Measurements from ENCODE around the gene CAMK1D. TPM values are rescaled to one million over a fixed set of nuclear protein-coding genes. Genes with fewer than 3 reads are reported as not detected.

CAMK1D gene
- polyA plus RNA-seq, 1 donor, result 11.9 TPM

GRCh38 chr10:12657489-12657888 is 308.1 kb downstream of the CAMK1D start:
- DNase-seq, result no peak

GRCh38 chr10:12658526-12658925 is 309.2 kb downstream of the CAMK1D start:
- DNase-seq, result no peak

GRCh38 chr10:12659706-12660105 is 310.4 kb downstream of the CAMK1D start:
- no peak for DNase-seq

GRCh38 chr10:12660812-12661211 is 311.5 kb downstream of the CAMK1D start:
- DNase-seq, result no peak

- DNase-seq, result no peak
Measured at GRCh38 chr10:12661671-12662070, 312.3 kb downstream of the CAMK1D start.

GRCh38 chr10:12663863-12664262 is 314.5 kb downstream of the CAMK1D start:
- DNase-seq, result no peak

- DNase-seq, result no peak
Measured at GRCh38 chr10:12665501-12665900, 316.2 kb downstream of the CAMK1D start.

- DNase-seq, result no peak
Measured at GRCh38 chr10:12667052-12667451, 317.7 kb downstream of the CAMK1D start.

GRCh38 chr10:12668634-12669033 is 319.3 kb downstream of the CAMK1D start:
- DNase-seq, result no peak

- DNase-seq, result no peak
Measured at GRCh38 chr10:12670004-12670403, 320.7 kb downstream of the CAMK1D start.

GRCh38 chr10:12675186-12675585 is 325.8 kb downstream of the CAMK1D start:
- no peak for DNase-seq

GRCh38 chr10:12679636-12680035 is 330.3 kb downstream of the CAMK1D start:
- DNase-seq, result no peak

- no peak for DNase-seq
Measured at GRCh38 chr10:12681252-12681651, 331.9 kb downstream of the CAMK1D start.

GRCh38 chr10:12684784-12685183 is 335.4 kb downstream of the CAMK1D start:
- DNase-seq, result no peak

- DNase-seq, result no peak
Measured at GRCh38 chr10:12685261-12686058, 336.1 kb downstream of the CAMK1D start.

GRCh38 chr10:12687996-12688395 is 338.6 kb downstream of the CAMK1D start:
- DNase-seq, result no peak

- DNase-seq, result no peak
Measured at GRCh38 chr10:12689893-12690292, 340.5 kb downstream of the CAMK1D start.

GRCh38 chr10:12690525-12691126 is 341.3 kb downstream of the CAMK1D start:
- peak; percentile 59 for DNase-seq

- no peak for DNase-seq
Measured at GRCh38 chr10:12691596-12691995, 342.2 kb downstream of the CAMK1D start.

- DNase-seq, result no peak
Measured at GRCh38 chr10:12697764-12698163, 348.4 kb downstream of the CAMK1D start.

GRCh38 chr10:12699258-12699700 is 349.9 kb downstream of the CAMK1D start:
- DNase-seq, result no peak

- DNase-seq, result no peak
Measured at GRCh38 chr10:12699781-12700556, 350.6 kb downstream of the CAMK1D start.

GRCh38 chr10:12700557-12700874 is 351.2 kb downstream of the CAMK1D start:
- no peak for DNase-seq

Measured in left kidney (tissue), 2 donors.